ENCODE results near the gene NAGS. TPM values are rescaled to one million over a fixed set of nuclear protein-coding genes. Genes with fewer than 3 reads are reported as not detected.
A peak's percentile ranks its signal among the peaks of the same experiment; 100 is the strongest.
"Not testable (repeated sequence)": the region's sequence is repeated elsewhere in the genome, so short reads cannot be mapped to it uniquely, and the experiment has no call there.

NAGS gene, protein sequence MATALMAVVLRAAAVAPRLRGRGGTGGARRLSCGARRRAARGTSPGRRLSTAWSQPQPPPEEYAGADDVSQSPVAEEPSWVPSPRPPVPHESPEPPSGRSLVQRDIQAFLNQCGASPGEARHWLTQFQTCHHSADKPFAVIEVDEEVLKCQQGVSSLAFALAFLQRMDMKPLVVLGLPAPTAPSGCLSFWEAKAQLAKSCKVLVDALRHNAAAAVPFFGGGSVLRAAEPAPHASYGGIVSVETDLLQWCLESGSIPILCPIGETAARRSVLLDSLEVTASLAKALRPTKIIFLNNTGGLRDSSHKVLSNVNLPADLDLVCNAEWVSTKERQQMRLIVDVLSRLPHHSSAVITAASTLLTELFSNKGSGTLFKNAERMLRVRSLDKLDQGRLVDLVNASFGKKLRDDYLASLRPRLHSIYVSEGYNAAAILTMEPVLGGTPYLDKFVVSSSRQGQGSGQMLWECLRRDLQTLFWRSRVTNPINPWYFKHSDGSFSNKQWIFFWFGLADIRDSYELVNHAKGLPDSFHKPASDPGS
- 1.1 and 1.4 TPM in 2 replicates for total RNA-seq (2014; rRNA removed; shearing (Covaris generic))

- no peak for DNase-seq (ENCODE audit: low spot score)
These were observed at the start of gene NAGS for GRCh38 chr17:44004077-44004760. Gene NAGS (plus strand): TSS chr17:44004622. CDS start chr17:44004664, 42 bp downstream.

GRCh38 chr17:43956222-43956621 is 48.2 kb upstream of the NAGS start:
- DNase-seq (ENCODE audit: low spot score): no peak

DNA sequence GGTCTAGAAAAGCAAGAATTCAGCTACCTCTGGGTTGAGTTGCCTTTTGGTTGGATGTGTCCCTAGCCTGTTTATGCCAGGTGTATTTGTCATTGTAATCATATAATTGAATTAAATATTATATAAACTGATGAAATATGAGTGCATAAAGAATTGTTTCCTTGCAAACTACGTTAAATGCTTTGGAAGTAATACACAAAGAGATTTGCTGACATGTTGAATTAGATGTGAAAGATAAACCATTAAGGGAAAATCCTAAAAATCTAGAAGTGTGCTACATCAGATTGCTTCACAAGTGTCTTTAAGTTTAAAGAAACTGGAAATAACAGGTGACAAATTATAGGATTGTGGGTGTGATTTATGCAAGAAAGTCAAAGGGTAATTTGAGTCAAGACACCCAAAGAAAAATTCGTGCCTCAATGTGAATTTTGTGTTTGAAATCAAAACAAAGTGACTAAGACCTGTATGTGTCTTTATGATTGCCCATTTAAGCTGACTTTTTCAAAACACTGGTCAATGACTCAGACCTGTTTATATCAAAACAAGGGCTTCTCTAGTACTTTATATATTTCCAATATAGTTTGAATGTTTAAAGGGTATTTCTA is 45.6 kb upstream of the NAGS start:
- DNase-seq (ENCODE audit: low spot score): peak; percentile 49

DNA sequence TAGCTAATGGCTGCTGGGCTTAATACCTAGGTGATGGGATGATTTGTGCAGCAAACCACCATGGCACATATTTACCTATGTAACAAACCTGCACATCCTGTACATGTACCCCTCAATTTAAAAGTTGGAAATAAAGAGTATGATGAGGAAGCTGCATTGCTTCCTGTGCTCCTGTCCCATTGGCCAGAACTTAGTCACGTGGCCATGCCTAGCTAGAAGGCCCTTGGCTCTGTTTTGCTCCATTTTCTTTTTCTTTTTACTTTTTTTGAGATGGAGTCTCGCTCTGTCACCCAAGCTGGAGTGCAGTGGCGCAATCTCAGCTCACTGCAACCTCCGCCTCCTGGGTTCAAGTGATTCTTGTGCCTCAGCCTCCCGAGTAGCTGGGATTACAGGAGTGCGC is 43.1 kb upstream of the NAGS start:
- not testable (repeated sequence) for DNase-seq (ENCODE audit: low spot score)

DNA sequence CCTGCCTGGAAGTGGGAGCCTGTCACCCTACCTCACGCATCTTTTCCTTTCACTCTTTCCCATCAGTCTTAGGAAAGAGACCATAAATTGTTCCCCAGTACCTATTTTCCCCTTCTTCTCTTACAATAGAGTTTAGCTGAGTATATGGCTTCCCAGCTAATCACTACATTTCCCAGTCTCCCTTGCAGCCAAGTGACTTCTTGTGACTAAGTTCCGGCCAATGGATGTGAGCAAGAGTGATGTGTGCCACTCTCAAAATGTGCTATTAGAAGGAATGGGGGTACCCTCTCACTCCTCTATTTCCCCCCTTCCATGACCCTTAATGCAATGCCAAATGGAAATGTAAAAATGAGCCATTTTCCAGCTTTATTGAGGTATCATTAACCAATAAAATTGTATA is 42.5 kb upstream of the NAGS start:
- DNase-seq (ENCODE audit: low spot score): no peak

DNA sequence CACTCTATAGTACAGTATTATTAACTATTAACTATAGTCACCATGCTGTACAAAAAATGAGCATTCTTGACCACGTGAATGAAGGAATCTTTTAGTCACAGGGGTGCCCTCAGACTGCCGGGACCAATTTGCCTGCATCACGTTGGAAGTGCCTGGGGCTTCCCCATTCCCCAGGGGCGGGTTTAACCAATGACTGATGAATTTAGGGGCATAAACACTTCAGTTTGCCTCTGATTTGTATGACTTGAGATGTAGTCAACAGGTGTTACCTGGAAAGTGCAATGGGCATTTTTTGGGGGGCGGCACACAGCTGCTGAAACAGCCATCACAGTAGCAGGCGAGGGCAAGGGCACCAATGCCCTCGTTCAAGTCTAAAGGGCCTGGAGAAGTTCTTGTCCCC is 41.9 kb upstream of the NAGS start:
- no peak for DNase-seq (ENCODE audit: low spot score)

- peak; percentile 67 for DNase-seq (ENCODE audit: low spot score)
These were observed 38.1 kb upstream of the NAGS start for GRCh38 chr17:43966276-43966675.

DNA sequence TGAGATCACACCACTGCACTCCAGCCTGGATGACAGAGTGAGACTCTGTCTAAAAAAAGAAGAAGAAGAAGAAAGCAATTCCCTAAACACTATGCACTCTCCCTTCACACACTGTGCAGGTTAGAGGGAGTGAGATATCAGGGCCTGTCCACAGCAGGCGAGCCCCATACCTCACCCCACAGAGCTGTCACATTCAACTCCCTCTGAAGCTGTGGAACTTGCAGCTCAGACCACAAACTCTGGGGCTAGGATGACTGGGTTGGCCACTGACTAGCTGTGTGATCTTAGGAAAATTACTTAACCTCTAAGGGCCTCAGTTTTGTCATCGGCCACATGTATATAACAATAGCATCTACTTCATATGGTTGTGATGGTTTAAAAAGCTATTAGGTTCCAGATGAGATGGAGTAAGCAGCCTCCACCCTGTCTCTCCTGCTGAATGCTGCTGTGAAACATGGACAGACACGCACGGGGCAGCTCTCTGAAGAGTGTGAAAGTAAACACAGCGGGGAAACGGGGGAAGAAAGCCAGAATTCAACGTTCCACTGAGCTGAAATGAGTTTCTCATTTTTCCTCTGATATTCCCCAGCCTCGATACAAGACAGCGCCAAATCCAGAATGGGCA is 37.1 kb upstream of the NAGS start:
- no peak for DNase-seq (ENCODE audit: low spot score)

GRCh38 chr17:43970366-43970765 is 34.1 kb upstream of the NAGS start:
- no peak for DNase-seq (ENCODE audit: low spot score)

GRCh38 chr17:43971436-43971835 is 33.0 kb upstream of the NAGS start:
- not testable (repeated sequence) for DNase-seq (ENCODE audit: low spot score)

DNA sequence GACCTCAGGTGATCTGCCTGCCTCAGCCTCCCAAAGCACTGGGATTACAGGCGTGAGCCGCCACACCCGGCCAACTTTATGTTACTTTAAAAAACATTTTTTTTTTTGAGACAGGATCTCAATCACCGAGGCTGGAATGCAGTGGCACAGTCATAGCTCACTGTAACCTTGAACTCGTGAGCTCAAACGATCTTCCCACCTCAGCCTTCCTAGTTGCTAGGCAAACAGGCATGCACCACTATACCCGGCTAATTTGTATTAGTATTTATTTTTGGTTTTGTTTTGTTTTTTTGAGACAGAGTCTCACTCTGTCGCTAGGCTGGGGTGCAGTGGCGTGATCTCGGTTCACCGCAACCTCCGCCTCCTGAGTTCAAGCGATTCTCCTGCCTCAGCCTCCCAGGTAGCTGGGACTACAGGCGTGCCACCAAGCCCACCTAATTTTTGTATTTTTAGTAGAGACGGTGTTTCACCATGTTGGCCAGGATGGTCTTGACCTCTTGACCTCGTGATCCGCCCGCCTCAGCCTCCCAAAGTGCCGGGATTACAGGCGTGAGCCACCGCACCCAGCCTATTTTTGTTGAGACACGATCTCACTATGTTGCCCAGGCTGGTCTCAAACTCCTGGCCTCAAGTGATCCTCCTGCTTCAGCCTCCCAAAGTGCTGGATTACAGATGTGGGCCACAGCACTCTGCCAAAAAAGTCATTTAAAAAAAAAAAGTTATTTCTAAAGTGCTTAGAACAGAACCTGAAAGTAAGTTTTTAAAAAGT is 31.8 kb upstream of the NAGS start:
- not testable (repeated sequence) for DNase-seq (ENCODE audit: low spot score)

- DNase-seq (ENCODE audit: low spot score): no peak
These were observed 29.8 kb upstream of the NAGS start for GRCh38 chr17:43974382-43975266.

- DNase-seq (ENCODE audit: low spot score): no peak
These were observed 28.5 kb upstream of the NAGS start for GRCh38 chr17:43975898-43976297.

GRCh38 chr17:43976963-43977837 is 27.2 kb upstream of the NAGS start:
- DNase-seq (ENCODE audit: low spot score): no peak

DNA sequence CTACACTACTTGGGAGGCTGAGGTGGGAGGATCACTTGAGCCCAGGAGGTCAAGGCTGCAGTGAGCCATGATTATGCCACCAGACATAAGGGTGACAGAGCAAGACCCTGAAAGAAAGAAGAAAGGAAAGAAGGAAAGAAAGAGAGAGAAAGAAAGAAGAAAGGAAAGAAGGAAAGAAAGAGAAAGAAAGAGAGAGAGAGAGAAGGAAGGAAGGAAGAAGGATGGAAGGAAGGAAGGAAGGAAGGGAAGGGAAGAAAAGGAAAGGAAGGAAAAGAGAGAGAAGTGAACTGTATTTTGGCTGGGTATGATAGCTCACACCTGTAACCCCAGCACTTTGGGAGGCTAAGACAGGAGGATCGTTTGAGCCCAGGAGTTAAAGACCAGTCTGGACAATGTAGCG is 26.3 kb upstream of the NAGS start:
- no peak for DNase-seq (ENCODE audit: low spot score)

DNA sequence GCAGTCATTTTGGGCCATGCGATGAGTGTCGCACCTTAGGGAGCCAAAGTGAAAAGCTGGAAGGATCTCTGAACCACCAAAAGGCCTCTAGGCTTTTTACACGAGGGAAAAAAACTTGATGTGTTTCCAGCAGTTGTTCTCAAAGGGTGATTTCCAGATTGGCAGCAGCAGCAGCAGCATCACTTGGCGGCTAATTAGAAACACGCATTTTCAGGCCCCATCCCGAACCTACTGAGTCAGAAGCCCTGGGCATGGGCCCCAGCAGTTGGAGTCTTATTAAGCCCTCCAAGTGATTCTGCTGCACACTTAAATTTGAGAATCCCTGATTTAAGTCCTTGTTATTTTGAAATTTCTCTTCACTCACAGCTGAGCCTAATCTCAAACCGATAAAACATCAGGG is 25.4 kb upstream of the NAGS start:
- no peak for DNase-seq (ENCODE audit: low spot score)

DNA sequence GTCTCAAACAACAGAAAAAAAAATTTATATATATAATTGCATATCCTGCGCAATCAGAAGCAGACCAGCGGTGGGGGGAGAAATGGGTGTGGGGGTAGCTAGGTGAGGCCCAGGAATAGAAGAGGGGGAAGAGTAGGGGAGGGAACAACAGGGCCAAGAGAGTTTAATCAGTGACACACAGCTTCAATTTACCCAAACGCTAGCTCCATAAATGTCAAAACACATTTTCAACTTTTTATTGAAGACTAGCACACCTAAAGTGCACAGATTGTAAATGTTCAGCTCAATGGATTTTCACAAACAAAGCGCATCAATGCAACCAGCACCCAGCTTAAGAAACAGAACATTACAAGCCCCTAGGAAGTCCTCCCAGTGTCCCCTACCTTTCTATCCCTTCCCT is 24.8 kb upstream of the NAGS start:
- DNase-seq (ENCODE audit: low spot score): no peak

GRCh38 chr17:43982171-43982570 is 22.3 kb upstream of the NAGS start:
- no peak for DNase-seq (ENCODE audit: low spot score)

DNA sequence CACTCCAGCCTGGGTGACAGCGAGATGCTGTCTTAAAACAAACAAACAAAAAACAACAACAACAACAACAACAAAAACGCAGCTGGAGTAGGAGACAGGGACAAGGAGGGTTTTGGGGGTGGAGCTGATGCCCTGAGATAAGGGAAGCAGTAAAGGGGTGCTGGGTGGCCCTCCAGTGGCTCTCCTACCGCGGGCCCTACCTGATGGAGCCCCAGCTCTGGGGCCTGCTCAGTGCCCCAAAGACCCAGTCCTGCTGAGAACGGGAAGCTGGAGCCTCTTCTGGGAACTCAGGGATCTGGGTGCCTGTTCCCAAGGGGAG is 21.3 kb upstream of the NAGS start:
- no peak for DNase-seq (ENCODE audit: low spot score)

All from A172 (cell line).